ENCODE results near the gene CIRBP.
A peak's percentile ranks its signal among the peaks of the same experiment; 100 is the strongest.

The CIRBP gene

GRCh38 chr19:1268226-1269064, 687 bp upstream of the CIRBP start:
- no peak for DNase-seq (ENCODE audit: low read depth)

GRCh38 chr19:1269478-1270212, 513 bp downstream of the CIRBP start:
- DNase-seq (ENCODE audit: low read depth) = peak; percentile 77

GRCh38 chr19:1270213-1270853, 1.2 kb downstream of the CIRBP start:
- no peak for DNase-seq (ENCODE audit: low read depth)

- no peak for DNase-seq (ENCODE audit: low read depth)
These were observed 1.9 kb downstream of the CIRBP start for GRCh38 chr19:1270854-1271527.

GRCh38 chr19:1271528-1272422, 2.6 kb downstream of the CIRBP start:
- no peak for DNase-seq (ENCODE audit: low read depth)

GRCh38 chr19:1272423-1273262, 3.5 kb downstream of the CIRBP start:
- no peak for DNase-seq (ENCODE audit: low read depth)

- DNase-seq (ENCODE audit: low read depth) = no peak
These were observed 4.3 kb downstream of the CIRBP start for GRCh38 chr19:1273263-1274041.

- no peak for DNase-seq (ENCODE audit: low read depth)
These were observed 5.1 kb downstream of the CIRBP start for GRCh38 chr19:1274081-1274851.

GRCh38 chr19:1274852-1275259, 5.7 kb downstream of the CIRBP start:
- no peak for DNase-seq (ENCODE audit: low read depth)

- peak; percentile 91 for DNase-seq (ENCODE audit: low read depth)
These were observed 6.3 kb downstream of the CIRBP start, which contains the start of gene FAM174C for GRCh38 chr19:1275260-1275975. FAM174C (plus strand) TSS chr19:1275530; CDS start chr19:1275550, 20 bp downstream.

- no peak for DNase-seq (ENCODE audit: low read depth)
These were observed 7.0 kb downstream of the CIRBP start for GRCh38 chr19:1275976-1276627.

- no peak for DNase-seq (ENCODE audit: low read depth)
These were observed 7.5 kb downstream of the CIRBP start for GRCh38 chr19:1276628-1277022.

GRCh38 chr19:1277061-1277460, 7.9 kb downstream of the CIRBP start:
- no peak for DNase-seq (ENCODE audit: low read depth)

GRCh38 chr19:1278074-1278473, 8.9 kb downstream of the CIRBP start:
- DNase-seq (ENCODE audit: low read depth) = no peak

- DNase-seq (ENCODE audit: low read depth) = no peak
These were observed 9.9 kb downstream of the CIRBP start for GRCh38 chr19:1278713-1279660.

GRCh38 chr19:1279782-1280341, 10.7 kb downstream of the CIRBP start:
- peak; percentile 73 for DNase-seq (ENCODE audit: low read depth)
